Activated T-helper 9 cell treated with anti-CD3 and anti-CD28 coated beads, Interleukin-2, amount 50 U/mL, for 16 hours (primary cell): ENCODE results near the gene ITPR3.

Experiments used
- DNase-seq: peaks from one replicate; pipeline ENCODE4 v3.0.0-alpha.2; 2020; ENCODE audit warnings: low read depth

Gene ITPR3

GRCh38 chr6:33670086-33670660 is 49.1 kb downstream of the ITPR3 start:
- DNase-seq, result no peak

GRCh38 chr6:33670971-33671743 is 50.0 kb downstream of the ITPR3 start:
- no peak for DNase-seq

- no peak for DNase-seq
These were observed 50.6 kb downstream of the ITPR3 start for GRCh38 chr6:33671744-33672072.

GRCh38 chr6:33672808-33673207 is 51.7 kb downstream of the ITPR3 start:
- no peak for DNase-seq

GRCh38 chr6:33673851-33674250 is 52.7 kb downstream of the ITPR3 start:
- DNase-seq, result no peak

GRCh38 chr6:33675968-33676367 is 54.8 kb downstream of the ITPR3 start:
- DNase-seq, result no peak

- no peak for DNase-seq
These were observed 55.5 kb downstream of the ITPR3 start for GRCh38 chr6:33676416-33677142.

- DNase-seq, result no peak
These were observed 56.1 kb downstream of the ITPR3 start for GRCh38 chr6:33677143-33677660.

- DNase-seq, result no peak
These were observed 56.6 kb downstream of the ITPR3 start for GRCh38 chr6:33677689-33678088.

- DNase-seq, result no peak
These were observed 57.3 kb downstream of the ITPR3 start for GRCh38 chr6:33678233-33678931.

- DNase-seq, result no peak
These were observed 57.9 kb downstream of the ITPR3 start for GRCh38 chr6:33678932-33679490.

- DNase-seq, result no peak
These were observed 58.6 kb downstream of the ITPR3 start for GRCh38 chr6:33679761-33680160.

- DNase-seq, result no peak
These were observed 61.2 kb downstream of the ITPR3 start for GRCh38 chr6:33682341-33682740.

GRCh38 chr6:33683051-33683571 is 62.0 kb downstream of the ITPR3 start:
- no peak for DNase-seq

GRCh38 chr6:33683576-33684427 is 62.7 kb downstream of the ITPR3 start:
- no peak for DNase-seq

GRCh38 chr6:33684428-33684896 is 63.3 kb downstream of the ITPR3 start:
- DNase-seq, result no peak

- no peak for DNase-seq
These were observed 63.9 kb downstream of the ITPR3 start for GRCh38 chr6:33684983-33685382.

- no peak for DNase-seq
These were observed 64.5 kb downstream of the ITPR3 start for GRCh38 chr6:33685411-33686224.

- no peak for DNase-seq
These were observed 65.3 kb downstream of the ITPR3 start for GRCh38 chr6:33686225-33686924.
